ENCODE data around the gene TDRD10. TPM values are rescaled to one million over a fixed set of nuclear protein-coding genes. Genes with fewer than 3 reads are reported as not detected.

The TDRD10 gene
- total RNA-seq, 1 experiment from 2014 or later: not detected

GRCh38 chr1:154551474-154551873 lies 49.5 kb downstream of the TDRD10 start:
- DNase-seq (ENCODE audit: low read depth): no peak

GRCh38 chr1:154552036-154552435 lies 50.0 kb downstream of the TDRD10 start:
- DNase-seq (ENCODE audit: low read depth): no peak

GRCh38 chr1:154553056-154554030 lies 51.3 kb downstream of the TDRD10 start:
- DNase-seq (ENCODE audit: low read depth): no peak

GRCh38 chr1:154556422-154556821 lies 54.4 kb downstream of the TDRD10 start:
- DNase-seq (ENCODE audit: low read depth): no peak

GRCh38 chr1:154557248-154557938 lies 55.4 kb downstream of the TDRD10 start:
- no peak for DNase-seq (ENCODE audit: low read depth)

GRCh38 chr1:154557939-154558719 lies 56.1 kb downstream of the TDRD10 start, which contains the start of gene UBE2Q1:
Gene UBE2Q1 (minus strand): TSS chr1:154558662. CDS start chr1:154558553, 109 bp downstream.
- no peak for DNase-seq (ENCODE audit: low read depth)

- peak; percentile 98 for DNase-seq (ENCODE audit: low read depth)
These were observed 56.9 kb downstream of the TDRD10 start for GRCh38 chr1:154558720-154559465.

GRCh38 chr1:154559466-154560044 lies 57.5 kb downstream of the TDRD10 start:
- peak; percentile 82 for DNase-seq (ENCODE audit: low read depth)

- DNase-seq (ENCODE audit: low read depth): no peak
These were observed 63.9 kb downstream of the TDRD10 start for GRCh38 chr1:154565876-154566275.

GRCh38 chr1:154567386-154568156 lies 65.6 kb downstream of the TDRD10 start, which contains the start of gene CHRNB2:
Gene CHRNB2 (plus strand): TSS chr1:154567778. CDS start chr1:154568045, 267 bp downstream.
- peak; percentile 39 for DNase-seq (ENCODE audit: low read depth)

- no peak for DNase-seq (ENCODE audit: low read depth)
These were observed 66.3 kb downstream of the TDRD10 start for GRCh38 chr1:154568157-154568815.

GRCh38 chr1:154571244-154571963 lies 69.4 kb downstream of the TDRD10 start:
- DNase-seq (ENCODE audit: low read depth): no peak

GRCh38 chr1:154571964-154572288 lies 69.9 kb downstream of the TDRD10 start:
- no peak for DNase-seq (ENCODE audit: low read depth)

- no peak for DNase-seq (ENCODE audit: low read depth)
These were observed 70.6 kb downstream of the TDRD10 start for GRCh38 chr1:154572468-154573167.

GRCh38 chr1:154573168-154573510 lies 71.1 kb downstream of the TDRD10 start:
- DNase-seq (ENCODE audit: low read depth): no peak

GRCh38 chr1:154574716-154575115 lies 72.7 kb downstream of the TDRD10 start:
- peak; percentile 21 for DNase-seq (ENCODE audit: low read depth)

GRCh38 chr1:154575147-154575927 lies 73.3 kb downstream of the TDRD10 start:
- DNase-seq (ENCODE audit: low read depth): no peak

All from HT1080 (cell line).